Thymus (tissue), 11 donors: ENCODE data around the gene SNX5. TPM values are rescaled to one million over a fixed set of nuclear protein-coding genes. Genes with fewer than 3 reads are reported as not detected.

Source experiments
- DNase-seq, 9 donors: peaks; one replicate each; pipeline ENCODE4 v3.0.0-alpha.2; 2013; ENCODE audit warnings: low spot score in 9 of 9, low read depth in 6 of 9, missing footprints in 1 of 9
- H3K27ac ChIP-seq, 2 donors: one replicate each; pipeline ENCODE4 v1.5.1; 2013; ENCODE audit warnings: control low read depth in 1 of 2, low read depth in 1 of 2, low read length in 1 of 2, mild to moderate bottlenecking in 1 of 2, moderate library complexity in 1 of 2
- H3K27me3 ChIP-seq, 2 donors: one replicate each; pipeline ENCODE4 v1.5.1; 2013; ENCODE audit warnings: low read length in 1 of 2; ENCODE audit not compliant: control insufficient read depth in 2 of 2, insufficient read depth in 1 of 2
- H3K36me3 ChIP-seq, 2 donors: one replicate each; pipeline ENCODE4 v1.5.1; 2013; ENCODE audit warnings: low read length in 1 of 2, mild to moderate bottlenecking in 1 of 2, moderate library complexity in 1 of 2; ENCODE audit not compliant: control insufficient read depth in 2 of 2, insufficient read depth in 2 of 2
- H3K4me1 ChIP-seq, 2 donors: one replicate each; pipeline ENCODE4 v1.5.1; 2013; ENCODE audit warnings: low read length in 2 of 2; ENCODE audit not compliant: control insufficient read depth in 2 of 2, insufficient read depth in 2 of 2
- H3K4me3 ChIP-seq, 2 donors: one replicate each; pipeline ENCODE4 v1.5.1; 2013; ENCODE audit warnings: low read length in 2 of 2, control low read depth in 1 of 2, mild to moderate bottlenecking in 1 of 2
- H3K9me3 ChIP-seq, 2 donors: one replicate each; pipeline ENCODE4 v1.5.1; 2013; ENCODE audit warnings: low read length in 1 of 2, mild to moderate bottlenecking in 1 of 2; ENCODE audit not compliant: control insufficient read depth in 2 of 2, insufficient read depth in 1 of 2
- WGBS: extraction: QIAGEN DNeasy Blood & Tissue Kit; methylation state at CpG from one replicate; pipeline ENCODE4 v1.1.7; 2013; 5-methylcytosine and 5-hydroxymethylcytosine counted together
- polyA plus RNA-seq: library from polyadenylated mRNA; stranded (reverse); fragments of 200-250 nt; gene quantifications from one replicate; pipeline ENCODE4 v1.2.3, GENCODE V29; 2013
- total RNA-seq: library from RNA; stranded (reverse); fragments of 120-200 nt; gene quantifications from one replicate; pipeline ENCODE4 v1.2.4, GENCODE V29; 2013
- donor health status: healthy.

Gene SNX5
- total and polyA plus RNA-seq, 2 donors, result 102 to 134 TPM

GRCh38 chr20:17950670-17951069 is 17.9 kb downstream of the SNX5 start:
- H3K4me3 ChIP-seq, result no peak overlapping the region
- peaks cover 47 to 93% of the 10 kb centered on the region in 2 donors for H3K36me3 ChIP-seq
- DNase-seq, result no peak
- H3K27ac ChIP-seq, result no peak overlapping the region
- H3K9me3 ChIP-seq, result no peaks in the 10 kb centered on the region
- peaks cover 0 to under 1% of the 10 kb centered on the region in 2 donors for H3K4me1 ChIP-seq
- 92% methylated on average over 6 of the region's 6 CpGs for WGBS
- no peaks in the 10 kb centered on the region for H3K27me3 ChIP-seq

- H3K36me3 ChIP-seq, result peaks cover 52 to 94% of the 10 kb centered on the region in 2 donors
- H3K4me1 ChIP-seq, result no peaks in the 10 kb centered on the region
- no peak overlapping the region for H3K27ac ChIP-seq
- H3K9me3 ChIP-seq, result no peaks in the 10 kb centered on the region
- no peak for DNase-seq
- no peak overlapping the region for H3K4me3 ChIP-seq
- over 99% methylated on average over 4 of the region's 4 CpGs for WGBS
- H3K27me3 ChIP-seq, result no peaks in the 10 kb centered on the region
These were observed 18.7 kb downstream of the SNX5 start for GRCh38 chr20:17949899-17950298.

DNA sequence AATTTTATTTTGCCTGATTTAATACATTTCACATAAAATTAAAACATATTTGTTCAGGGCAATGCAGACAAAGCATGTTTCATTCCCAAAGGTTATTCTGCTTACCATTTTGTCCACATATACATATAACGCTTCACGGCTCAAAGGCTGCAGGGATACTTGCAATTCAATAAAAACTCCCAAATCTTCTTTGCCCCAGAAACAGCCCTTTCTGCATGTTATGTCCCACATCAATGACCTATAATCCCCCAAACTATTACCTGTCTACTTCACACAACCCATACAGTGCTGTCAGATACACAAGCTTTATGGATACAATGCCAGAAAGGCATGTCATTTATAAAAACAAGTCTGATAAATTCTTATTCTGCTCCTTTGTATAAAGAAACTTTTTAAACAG is 20.2 kb downstream of the SNX5 start:
- Histone ChIP-seq H3K4me3 (no peak overlapping the region), H3K4me1 (no peaks in the 10 kb centered on the region), H3K27me3 (no peaks in the 10 kb centered on the region), H3K27ac (no peak overlapping the region), H3K36me3 (peaks cover 47 to 93% of the 10 kb centered on the region in 2 donors), H3K9me3 (no peaks in the 10 kb centered on the region)
- no peak for DNase-seq
- WGBS, result 97% methylated on average over 2 of the region's 2 CpGs

DNA sequence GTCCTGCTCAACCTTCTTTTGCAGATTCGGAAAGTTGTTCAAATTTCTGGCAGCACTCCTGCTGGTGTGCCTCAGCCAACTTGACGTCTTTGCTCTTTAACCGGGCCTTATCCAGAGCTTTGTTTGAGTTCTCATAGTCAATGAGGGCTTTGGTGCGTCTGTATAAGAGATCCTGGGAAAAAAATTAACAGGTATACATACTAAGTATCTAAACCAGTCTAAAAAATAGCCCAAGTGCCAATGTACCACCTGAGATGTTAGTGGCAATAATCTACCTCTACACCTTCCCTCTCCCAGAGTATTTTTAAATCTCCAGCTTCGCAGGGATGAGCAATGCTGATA is 21.1 kb downstream of the SNX5 start:
- 95% methylated on average over 5 of the region's 5 CpGs for WGBS
- H3K27ac ChIP-seq, result no peak overlapping the region
- no peaks in the 10 kb centered on the region for H3K27me3 ChIP-seq
- no peaks in the 10 kb centered on the region for H3K4me1 ChIP-seq
- no peak for DNase-seq
- H3K9me3 ChIP-seq, result no peaks in the 10 kb centered on the region
- H3K36me3 ChIP-seq, result peaks cover 42 to 93% of the 10 kb centered on the region in 2 donors
- no peak overlapping the region for H3K4me3 ChIP-seq

DNA sequence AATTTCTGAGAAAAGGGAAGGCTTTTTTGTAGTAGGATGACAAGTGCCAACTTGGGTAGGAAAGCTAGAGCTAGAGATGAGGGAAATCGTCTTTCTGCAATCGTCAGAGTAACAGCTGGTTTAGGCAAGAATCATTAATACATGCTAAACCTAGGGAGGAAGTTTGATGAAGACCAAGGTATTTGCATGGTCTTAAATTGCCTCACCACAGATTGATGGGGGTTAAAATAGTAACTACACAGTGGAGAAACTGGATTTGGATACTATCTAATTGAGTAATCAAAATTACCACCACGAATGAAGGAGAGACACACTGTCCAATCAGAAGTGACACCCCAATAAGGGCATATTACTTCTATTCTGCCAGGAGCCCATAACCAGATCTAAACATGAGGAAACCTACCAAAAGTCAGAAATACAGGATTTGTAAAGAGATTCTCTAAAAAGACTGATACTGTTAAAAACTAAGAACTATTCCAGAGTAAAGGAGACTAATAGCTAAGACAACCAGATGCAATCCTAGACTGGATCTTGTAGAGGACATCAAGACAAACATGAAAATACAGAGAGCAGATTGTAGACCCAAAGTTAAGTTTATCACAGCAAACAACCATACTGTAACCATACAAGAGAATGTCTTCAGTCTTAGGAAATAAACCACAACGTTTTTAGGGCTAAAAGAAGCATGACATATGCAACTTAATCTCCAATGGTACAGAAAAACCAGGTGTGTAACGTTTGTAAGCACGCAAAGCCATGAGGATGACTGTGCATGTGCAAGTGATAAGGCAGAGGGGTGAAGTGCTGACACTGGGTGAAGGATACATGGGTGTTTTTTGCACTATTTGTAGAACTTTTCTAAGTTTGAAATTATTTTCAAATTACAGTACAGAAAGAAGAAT is 21.8 kb downstream of the SNX5 start:
- Histone ChIP-seq H3K36me3 (peaks cover 45 to 97% of the 10 kb centered on the region in 2 donors), H3K27ac (no peak overlapping the region), H3K4me1 (no peaks in the 10 kb centered on the region), H3K9me3 (no peaks in the 10 kb centered on the region), H3K4me3 (no peak overlapping the region), H3K27me3 (no peaks in the 10 kb centered on the region)
- 92% methylated on average over 6 of the region's 6 CpGs for WGBS
- DNase-seq, result no peak

GRCh38 chr20:17946040-17946439 is 22.6 kb downstream of the SNX5 start:
- 99% methylated on average over 5 of the region's 5 CpGs for WGBS
- no peak overlapping the region for H3K4me3 ChIP-seq
- no peaks in the 10 kb centered on the region for H3K4me1 ChIP-seq
- H3K27ac ChIP-seq, result no peak overlapping the region
- H3K27me3 ChIP-seq, result no peaks in the 10 kb centered on the region
- no peak for DNase-seq
- H3K36me3 ChIP-seq, result peaks cover 52 to 96% of the 10 kb centered on the region in 2 donors
- no peaks in the 10 kb centered on the region for H3K9me3 ChIP-seq

DNA sequence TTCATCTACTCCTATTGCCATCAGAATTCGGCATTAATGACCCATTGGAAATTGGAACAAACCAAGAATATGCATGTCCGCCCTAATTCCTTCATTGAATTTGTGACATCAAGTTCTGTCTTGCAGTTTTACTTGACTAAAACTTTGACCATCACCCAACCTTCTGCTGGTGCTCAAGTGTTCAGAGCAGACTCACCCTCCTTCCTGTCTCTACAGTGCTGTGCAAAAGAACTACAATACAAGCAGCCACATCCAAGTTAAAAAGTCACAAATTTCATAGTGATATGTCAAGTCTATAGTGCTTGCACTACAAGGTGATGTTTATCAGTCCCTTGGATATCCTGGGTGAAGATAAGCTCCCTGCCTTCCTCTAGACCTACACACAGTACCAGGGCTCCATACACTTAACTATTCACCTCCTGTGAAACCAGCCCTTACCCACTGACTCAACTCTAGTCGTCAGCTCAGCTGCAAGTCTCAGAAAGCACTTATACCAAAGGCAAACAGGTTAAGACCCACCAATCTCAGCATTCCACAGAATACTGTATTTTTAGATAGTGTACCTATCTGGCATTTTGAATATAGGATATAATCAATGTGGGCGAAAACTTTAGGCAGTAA is 23.6 kb downstream of the SNX5 start:
- WGBS, result 96% methylated on average over 4 of the region's 4 CpGs
- H3K9me3 ChIP-seq, result no peaks in the 10 kb centered on the region
- peaks cover 0 to under 1% of the 10 kb centered on the region in 2 donors for H3K4me1 ChIP-seq
- no peak overlapping the region for H3K4me3 ChIP-seq
- H3K36me3 ChIP-seq, result peaks cover 49 to 95% of the 10 kb centered on the region in 2 donors
- DNase-seq, result no peak
- no peak overlapping the region for H3K27ac ChIP-seq
- no peaks in the 10 kb centered on the region for H3K27me3 ChIP-seq

- Histone ChIP-seq H3K9me3 (no peaks in the 10 kb centered on the region), H3K27me3 (no peaks in the 10 kb centered on the region), H3K27ac (no peak overlapping the region), H3K4me3 (no peak overlapping the region), H3K4me1 (peaks cover 0 to 14% of the 10 kb centered on the region in 2 donors), H3K36me3 (peaks cover 39 to 80% of the 10 kb centered on the region in 2 donors)
- WGBS, result 87% methylated on average over 3 of the region's 3 CpGs
- DNase-seq, result no peak
These were observed 25.3 kb downstream of the SNX5 start for GRCh38 chr20:17943343-17943742.

GRCh38 chr20:17941826-17942196 is 26.8 kb downstream of the SNX5 start:
- no peak overlapping the region for H3K4me3 ChIP-seq
- H3K27me3 ChIP-seq, result no peaks in the 10 kb centered on the region
- no peak for DNase-seq
- peaks cover 32 to 66% of the 10 kb centered on the region in 2 donors for H3K36me3 ChIP-seq
- no peaks in the 10 kb centered on the region for H3K9me3 ChIP-seq
- WGBS, result 97% methylated on average over 3 of the region's 3 CpGs
- H3K4me1 ChIP-seq, result peaks cover 0 to 19% of the 10 kb centered on the region in 2 donors
- no peak overlapping the region for H3K27ac ChIP-seq
